ENCODE data around the gene XKR7. TPM values are rescaled to one million over a fixed set of nuclear protein-coding genes. Genes with fewer than 3 reads are reported as not detected.
A peak's percentile ranks its signal among the peaks of the same experiment; 100 is the strongest.
"Not testable (repeated sequence)": the region's sequence is repeated elsewhere in the genome, so short reads cannot be mapped to it uniquely, and the experiment has no call there.

The XKR7 gene
- total RNA-seq, 1 donor from 2014 or later = 0.10 TPM

- DNase-seq (ENCODE audit: low read depth) = peak; percentile 18
Measured at GRCh38 chr20:32012159-32012688, 44.3 kb downstream of the XKR7 start.

DNA sequence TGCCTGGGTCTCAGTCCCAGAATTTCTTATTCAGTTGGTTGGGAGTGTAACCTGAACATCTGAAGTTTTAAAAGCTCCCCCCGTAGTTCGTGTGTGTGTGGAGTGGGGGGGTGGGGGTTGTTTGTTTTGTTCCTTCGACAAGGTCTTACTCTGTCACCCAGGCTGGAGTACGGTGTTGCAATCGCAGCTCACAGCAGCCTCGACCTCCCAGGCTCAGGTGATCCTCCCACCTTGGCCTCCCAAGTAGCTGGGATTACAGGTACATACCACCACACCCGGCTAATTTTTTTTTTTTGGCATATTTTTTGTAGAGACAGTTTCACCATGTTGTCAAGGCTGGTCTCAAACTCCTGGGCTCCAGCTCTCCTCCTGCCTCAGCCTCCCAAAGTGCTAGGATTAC is 45.4 kb downstream of the XKR7 start:
- no peak for DNase-seq (ENCODE audit: low read depth)

- no peak for DNase-seq (ENCODE audit: low read depth)
Measured at GRCh38 chr20:32017711-32018251, 49.8 kb downstream of the XKR7 start.

DNA sequence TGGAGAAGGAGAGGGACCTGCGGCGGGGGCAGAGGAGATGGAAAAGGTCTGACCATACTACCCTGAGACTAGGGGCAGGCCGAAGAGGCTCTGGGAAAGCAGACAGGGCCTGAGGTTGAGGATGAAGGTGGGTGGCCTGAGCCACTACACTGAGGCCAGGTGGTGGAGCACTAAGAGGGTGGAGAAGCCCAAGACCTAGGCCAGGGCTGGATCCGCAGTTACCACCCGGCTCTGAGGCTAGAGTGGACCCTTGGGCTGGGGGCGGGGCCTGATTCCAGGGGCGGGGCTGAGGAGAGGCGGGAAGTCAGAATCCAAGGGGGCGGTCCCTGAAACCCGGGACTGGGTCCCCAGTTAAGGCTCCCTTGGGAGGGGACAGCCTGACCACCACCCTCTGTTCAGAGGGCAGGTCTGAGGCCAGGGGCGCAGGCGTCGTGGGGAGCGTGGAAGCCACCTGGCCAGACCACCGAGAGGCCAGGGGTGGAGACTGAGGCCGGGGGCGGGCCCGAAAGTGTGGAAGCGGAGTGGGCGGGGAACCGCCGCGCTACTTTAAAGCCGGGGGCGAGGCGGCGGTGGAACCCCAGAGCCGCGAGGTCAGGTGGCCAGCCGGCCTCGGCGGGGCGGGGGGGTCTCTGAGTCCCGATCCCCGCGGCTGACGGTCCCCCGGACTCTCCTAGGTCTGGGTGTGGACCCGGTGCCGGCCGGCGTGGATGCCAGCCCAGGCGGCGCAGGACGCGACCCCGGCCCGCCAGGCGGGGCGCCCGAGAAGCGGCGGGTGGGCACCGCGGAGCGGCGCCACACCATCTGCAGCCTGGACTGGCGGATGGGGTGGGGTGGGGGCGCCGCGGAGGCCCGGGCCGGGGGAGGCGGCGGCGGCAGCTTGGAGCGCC is 50.6 kb downstream of the XKR7 start:
- peak; percentile 6 for DNase-seq (ENCODE audit: low read depth)

- DNase-seq (ENCODE audit: low read depth) = no peak
Measured at GRCh38 chr20:32019156-32019510, 51.2 kb downstream of the XKR7 start.

DNA sequence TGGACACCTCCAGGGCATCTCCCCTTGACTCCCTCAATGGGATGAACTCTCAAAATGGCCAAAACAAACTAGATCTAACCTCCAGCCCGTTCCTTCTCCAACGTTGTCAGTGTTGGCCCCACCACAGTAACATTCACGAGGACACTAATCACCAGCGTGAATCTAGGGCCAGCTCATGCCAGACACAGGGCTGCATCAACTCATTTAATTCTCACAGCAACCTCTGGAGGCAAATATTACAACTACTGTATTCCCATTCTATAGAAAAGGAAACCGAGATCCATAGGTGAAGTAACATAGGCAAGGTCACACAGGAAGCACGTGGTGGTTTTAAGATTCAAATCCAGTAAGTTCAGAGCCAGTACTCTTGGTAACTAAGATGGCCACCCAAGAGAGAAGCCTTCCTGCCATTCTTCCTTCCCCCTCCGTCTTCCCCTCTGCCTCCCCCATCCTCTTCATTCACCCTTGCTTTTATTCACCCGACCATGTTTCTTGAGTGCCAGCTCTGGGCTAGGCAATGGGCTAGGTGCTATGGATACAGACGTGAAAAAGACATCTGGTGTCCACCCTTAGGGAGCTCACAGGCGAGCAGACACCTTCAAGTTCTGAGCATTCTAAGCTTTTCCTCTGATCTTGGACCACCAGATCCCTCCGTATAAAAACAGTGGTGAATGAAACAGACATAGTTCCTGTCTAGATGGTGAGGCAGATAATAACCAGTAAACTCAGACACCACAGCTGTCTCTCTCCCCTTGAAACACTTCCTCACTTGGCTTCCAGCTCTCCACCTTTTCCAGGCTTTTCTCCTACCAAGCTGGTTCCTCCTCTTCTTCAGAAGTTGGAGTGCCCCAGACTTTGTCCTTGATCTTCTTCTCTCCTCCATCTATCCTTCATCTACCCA is 51.9 kb downstream of the XKR7 start:
- DNase-seq (ENCODE audit: low read depth) = no peak

DNA sequence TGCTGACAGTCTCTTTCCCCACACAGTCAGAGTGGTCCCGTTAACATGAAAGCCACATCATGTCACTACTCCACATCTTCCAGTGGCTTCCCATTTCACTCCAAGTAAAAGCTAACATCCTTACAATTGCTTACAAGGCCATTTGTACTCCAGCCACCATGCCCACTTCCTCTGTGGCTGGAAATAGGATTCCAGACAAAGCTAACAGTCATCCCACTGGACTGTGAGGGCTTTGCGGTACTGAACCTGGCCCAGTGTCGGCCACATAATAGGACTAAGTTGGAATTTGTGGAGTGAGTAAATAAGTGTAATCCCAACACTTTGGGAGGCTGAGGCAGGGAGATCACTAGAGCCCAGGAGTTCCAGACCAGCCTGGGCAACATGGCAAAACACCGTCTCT is 53.1 kb downstream of the XKR7 start:
- no peak for DNase-seq (ENCODE audit: low read depth)

GRCh38 chr20:32024683-32025295 is 56.8 kb downstream of the XKR7 start:
- no peak for DNase-seq (ENCODE audit: low read depth)

- no peak for DNase-seq (ENCODE audit: low read depth)
Measured at GRCh38 chr20:32027643-32028042, 59.7 kb downstream of the XKR7 start.

DNA sequence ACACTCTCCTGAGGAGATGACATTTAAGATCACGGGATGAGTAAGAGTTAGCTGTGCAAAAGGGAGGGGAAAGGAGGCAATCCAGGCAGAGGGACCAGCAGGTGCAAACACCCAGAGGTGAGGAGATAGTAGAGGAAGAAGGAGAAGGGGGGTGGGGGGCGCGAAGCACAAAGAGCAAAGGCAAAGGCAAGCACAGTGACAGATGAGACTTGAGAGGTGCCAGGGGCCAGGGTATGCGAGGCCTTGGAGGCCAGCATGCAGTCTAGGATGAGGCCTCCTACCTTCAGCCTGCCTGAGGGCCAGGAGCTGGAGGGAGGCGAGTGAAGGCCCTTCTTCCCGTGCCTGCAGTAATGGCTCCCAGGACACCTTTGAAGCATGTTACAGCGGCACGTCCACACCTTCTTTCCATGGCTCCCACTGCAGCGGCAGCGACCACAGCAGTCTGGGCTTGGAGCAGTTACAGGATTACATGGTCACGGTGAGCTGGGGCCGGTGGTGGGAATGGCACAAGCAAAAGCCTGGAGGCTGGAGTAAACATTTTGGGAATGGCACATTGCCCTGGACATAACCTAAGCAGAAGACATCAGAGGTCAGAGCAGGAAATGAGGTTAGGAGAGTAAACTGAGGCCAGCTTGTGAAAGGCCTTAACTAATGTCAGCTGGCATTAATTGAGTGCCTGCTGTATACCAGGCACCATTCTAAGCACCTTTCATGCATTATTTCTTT is 60.9 kb downstream of the XKR7 start:
- peak; percentile 19 for DNase-seq (ENCODE audit: low read depth)

DNA sequence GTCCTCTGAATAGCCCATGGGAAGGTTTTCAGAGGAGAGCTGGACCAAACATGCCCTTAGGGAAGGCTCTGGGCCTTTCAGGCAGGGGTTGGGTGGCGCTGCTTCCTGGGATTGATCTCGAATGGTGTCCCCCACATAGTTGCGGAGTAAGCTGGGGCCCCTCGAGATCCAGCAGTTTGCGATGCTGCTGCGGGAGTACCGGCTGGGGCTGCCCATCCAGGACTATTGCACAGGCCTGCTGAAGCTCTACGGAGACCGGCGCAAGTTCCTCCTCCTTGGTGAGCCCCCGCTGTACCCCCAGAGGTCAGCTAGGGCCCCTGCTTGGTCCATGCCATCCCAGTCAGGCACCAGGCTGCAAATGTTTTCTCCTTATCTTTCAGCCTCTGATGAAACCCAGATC is 61.6 kb downstream of the XKR7 start:
- no peak for DNase-seq (ENCODE audit: low read depth)

- DNase-seq (ENCODE audit: low read depth) = peak; percentile 74
Measured at GRCh38 chr20:32031007-32031958, 63.3 kb downstream of the XKR7 start.

DNA sequence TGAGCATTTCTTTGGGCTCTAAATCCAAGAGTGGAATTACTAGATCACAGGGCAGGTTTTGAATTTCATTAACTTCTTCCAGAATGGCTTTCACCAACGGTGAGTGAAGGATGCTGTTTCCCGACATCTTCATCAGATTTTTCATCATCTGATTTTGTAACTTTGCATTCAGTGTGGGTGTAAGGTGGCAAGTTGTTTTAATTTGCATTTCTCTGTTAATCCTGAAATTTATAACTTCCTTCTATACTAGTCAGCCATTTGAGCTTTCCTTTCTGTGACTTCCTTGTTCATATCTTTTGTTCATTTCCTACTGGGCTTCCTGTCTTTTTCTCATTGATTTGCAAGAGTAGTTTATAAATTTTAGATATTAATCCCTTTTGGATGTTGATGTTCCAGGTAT is 65.4 kb downstream of the XKR7 start:
- DNase-seq (ENCODE audit: low read depth) = no peak

- not testable (repeated sequence) for DNase-seq (ENCODE audit: low read depth)
Measured at GRCh38 chr20:32033721-32034120, 65.8 kb downstream of the XKR7 start.

DNA sequence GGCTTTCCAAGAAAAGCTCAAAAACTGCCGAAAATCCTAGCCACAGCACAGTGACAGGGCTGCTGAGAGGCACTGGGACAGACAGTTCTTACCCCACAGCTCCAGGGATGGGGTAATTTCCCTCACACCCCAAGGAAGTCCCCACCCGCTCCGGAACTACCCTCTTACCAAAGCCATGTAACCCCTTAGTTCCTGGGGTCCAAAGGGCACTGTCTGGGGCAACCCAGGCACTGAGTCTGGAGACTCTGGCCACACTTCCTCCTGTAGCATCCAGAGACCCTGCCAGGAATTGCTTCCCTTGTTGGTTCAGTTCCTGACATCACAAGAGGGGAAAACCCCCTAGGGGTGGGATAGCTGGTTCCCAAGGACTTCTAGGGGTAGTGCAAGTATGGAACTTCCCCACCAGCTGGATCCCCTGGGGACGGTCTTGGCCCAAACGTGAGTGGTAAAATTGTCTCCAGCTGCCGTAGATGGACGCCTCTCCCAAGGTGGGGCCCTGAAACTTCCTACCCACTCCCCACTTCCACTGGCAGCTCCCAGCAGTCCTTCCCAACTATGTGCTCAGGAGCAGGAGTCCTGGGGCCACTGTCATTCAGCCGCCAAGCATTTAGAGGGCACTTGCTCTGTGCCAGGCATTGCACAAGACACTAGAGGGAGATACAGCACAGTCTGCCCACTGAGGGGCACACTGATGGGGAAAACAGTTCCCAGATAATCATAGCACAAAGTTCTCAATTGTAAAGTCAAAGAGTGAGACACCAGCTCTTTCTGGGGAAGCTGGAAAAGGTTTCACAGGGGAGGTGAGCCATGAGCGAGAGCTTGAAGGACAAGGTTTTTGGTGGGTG is 66.9 kb downstream of the XKR7 start:
- DNase-seq (ENCODE audit: low read depth) = no peak

DNA sequence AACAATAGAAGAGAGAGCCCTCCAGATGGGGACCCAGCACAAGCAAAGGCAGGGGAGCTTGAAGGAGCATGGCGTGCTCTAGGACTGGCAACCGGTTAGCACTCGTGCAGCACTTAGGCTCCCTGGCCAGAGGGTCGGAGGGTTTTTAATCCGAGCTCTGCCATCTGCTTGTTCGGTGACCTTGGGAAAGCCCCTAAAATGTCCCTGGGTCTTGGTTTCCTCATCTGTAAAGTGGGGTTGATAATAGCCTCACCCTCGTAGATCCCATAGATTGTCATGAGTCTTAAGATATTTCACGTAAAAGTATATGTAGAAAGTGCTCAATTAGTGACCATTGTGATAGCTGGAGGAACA is 67.5 kb downstream of the XKR7 start:
- no peak for DNase-seq (ENCODE audit: low read depth)

DNA sequence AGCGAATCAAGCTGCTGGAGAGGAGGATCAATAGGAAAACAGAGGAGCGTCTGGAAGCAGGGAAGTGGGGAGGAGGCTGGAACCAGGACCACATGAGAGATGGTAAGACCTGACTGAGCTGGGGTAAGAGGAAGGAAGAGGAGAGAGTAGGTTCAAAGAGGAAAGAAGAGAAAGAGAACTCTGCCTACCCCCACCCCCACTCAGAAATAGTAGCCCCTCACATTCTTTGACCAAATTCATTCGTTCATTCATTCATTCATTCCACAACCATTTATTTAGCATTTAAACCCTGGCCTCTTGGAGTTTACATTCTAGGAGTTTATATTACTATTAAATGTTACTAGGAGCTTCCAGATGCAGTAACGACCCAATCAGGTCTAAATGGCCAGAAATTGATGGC is 68.3 kb downstream of the XKR7 start:
- DNase-seq (ENCODE audit: low read depth) = no peak

GRCh38 chr20:32036716-32037485 is 69.0 kb downstream of the XKR7 start:
- no peak for DNase-seq (ENCODE audit: low read depth)
